Ectodermal cell (in vitro differentiated cells): ENCODE data around the gene SNED1.

Experiments used
- H3K27ac ChIP-seq: 2 replicates; pipeline ENCODE4 v1.7.0; 2013; ENCODE audit warnings: mild to moderate bottlenecking, low read depth, low read length; ENCODE audit not compliant: insufficient read depth, poor library complexity, severe bottlenecking
- H3K27me3 ChIP-seq: 2 replicates; pipeline ENCODE4 v1.7.0; 2013; ENCODE audit warnings: mild to moderate bottlenecking, low read length; ENCODE audit not compliant: insufficient read depth, control insufficient read depth, poor library complexity, severe bottlenecking
- H3K36me3 ChIP-seq: one replicate; pipeline ENCODE4 v1.7.0; 2013; ENCODE audit warnings: low read length; ENCODE audit not compliant: control insufficient read depth, insufficient read depth
- H3K4me1 ChIP-seq: one replicate; pipeline ENCODE4 v1.7.0; 2013; ENCODE audit warnings: low read length; ENCODE audit not compliant: control insufficient read depth, insufficient read depth
- H3K4me3 ChIP-seq: 2 replicates; pipeline ENCODE4 v1.7.0; 2013; ENCODE audit warnings: low read depth, low read length, control low read depth; ENCODE audit not compliant: insufficient read depth
- H3K9me3 ChIP-seq: 2 replicates; pipeline ENCODE4 v1.7.0; 2013; ENCODE audit warnings: mild to moderate bottlenecking, low read length, moderate library complexity; ENCODE audit not compliant: control insufficient read depth
- WGBS, 2 experiments: methylation state at CpG; one replicate each; pipeline ENCODE4 v1.1.7; 2013; ENCODE audit warnings: missing lambda C conversion rate in 2 of 2; 5-methylcytosine and 5-hydroxymethylcytosine counted together

Gene SNED1

GRCh38 chr2:241017228-241017940 is 19.0 kb downstream of the SNED1 start:
- no peak overlapping the region for H3K27ac ChIP-seq
- no peaks in the 10 kb centered on the region for H3K4me1 ChIP-seq
- H3K27me3 ChIP-seq = no peaks in the 10 kb centered on the region
- WGBS, 2 experiments = 95% methylated on average over 13 of the region's 13 CpGs
- H3K4me3 ChIP-seq = no peak overlapping the region
- no peaks in the 10 kb centered on the region for H3K36me3 ChIP-seq
- peaks cover 3% of the 10 kb centered on the region for H3K9me3 ChIP-seq

- no peaks in the 10 kb centered on the region for H3K27me3 ChIP-seq
- 92 to 93% methylated on average over 26 of the region's 26 CpGs for WGBS, 2 experiments
- H3K36me3 ChIP-seq = no peaks in the 10 kb centered on the region
- peaks cover 3% of the 10 kb centered on the region for H3K9me3 ChIP-seq
- no peak overlapping the region for H3K4me3 ChIP-seq
- no peak overlapping the region for H3K27ac ChIP-seq
- H3K4me1 ChIP-seq = no peaks in the 10 kb centered on the region
These were observed 19.9 kb downstream of the SNED1 start for GRCh38 chr2:241018051-241018891.

GRCh38 chr2:241019441-241020139 is 21.2 kb downstream of the SNED1 start:
- H3K4me1 ChIP-seq = no peaks in the 10 kb centered on the region
- no peak overlapping the region for H3K27ac ChIP-seq
- no peaks in the 10 kb centered on the region for H3K36me3 ChIP-seq
- no peaks in the 10 kb centered on the region for H3K27me3 ChIP-seq
- H3K9me3 ChIP-seq = peaks cover 3% of the 10 kb centered on the region
- 94 to 96% methylated on average over 20 of the region's 20 CpGs for WGBS, 2 experiments
- H3K4me3 ChIP-seq = no peak overlapping the region

- no peaks in the 10 kb centered on the region for H3K27me3 ChIP-seq
- H3K9me3 ChIP-seq = peaks cover 3% of the 10 kb centered on the region
- H3K27ac ChIP-seq = no peak overlapping the region
- H3K4me3 ChIP-seq = no peak overlapping the region
- no peaks in the 10 kb centered on the region for H3K4me1 ChIP-seq
- no peaks in the 10 kb centered on the region for H3K36me3 ChIP-seq
- WGBS, 2 experiments = 92 to 94% methylated on average over 10 of the region's 10 CpGs
These were observed 21.8 kb downstream of the SNED1 start for GRCh38 chr2:241020201-241020600.

- Histone ChIP-seq H3K4me1 (no peaks in the 10 kb centered on the region), H3K27me3 (no peaks in the 10 kb centered on the region), H3K9me3 (peaks cover 3% of the 10 kb centered on the region), H3K27ac (no peak overlapping the region), H3K36me3 (no peaks in the 10 kb centered on the region), H3K4me3 (no peak overlapping the region)
- 93% methylated on average over 8 of the region's 8 CpGs for WGBS, 2 experiments
These were observed 22.3 kb downstream of the SNED1 start for GRCh38 chr2:241020629-241021190.

GRCh38 chr2:241025639-241026038 is 27.2 kb downstream of the SNED1 start:
- H3K4me1 ChIP-seq = no peaks in the 10 kb centered on the region
- no peak overlapping the region for H3K4me3 ChIP-seq
- no peaks in the 10 kb centered on the region for H3K36me3 ChIP-seq
- H3K27ac ChIP-seq = no peak overlapping the region
- WGBS, 2 experiments = 31 to 38% methylated on average over 1 of the region's 1 CpG
- peaks cover 8% of the 10 kb centered on the region for H3K9me3 ChIP-seq
- H3K27me3 ChIP-seq = no peaks in the 10 kb centered on the region

- Histone ChIP-seq H3K36me3 (no peaks in the 10 kb centered on the region), H3K4me1 (no peaks in the 10 kb centered on the region), H3K27me3 (peaks cover under 1% of the 10 kb centered on the region), H3K4me3 (no peak overlapping the region), H3K27ac (no peak overlapping the region), H3K9me3 (peaks cover 5% of the 10 kb centered on the region)
- 89 to 90% methylated on average over 17 of the region's 17 CpGs for WGBS, 2 experiments
These were observed 31.3 kb downstream of the SNED1 start for GRCh38 chr2:241029599-241030332.

- Histone ChIP-seq H3K36me3 (no peaks in the 10 kb centered on the region), H3K27ac (no peak overlapping the region), H3K4me3 (no peak overlapping the region), H3K27me3 (peaks cover 6% of the 10 kb centered on the region), H3K9me3 (peaks cover 5% of the 10 kb centered on the region), H3K4me1 (no peaks in the 10 kb centered on the region)
- 95% methylated on average over 15 of the region's 15 CpGs for WGBS, 2 experiments
These were observed 31.9 kb downstream of the SNED1 start for GRCh38 chr2:241030333-241030680.

GRCh38 chr2:241030883-241031282 is 32.5 kb downstream of the SNED1 start:
- no peaks in the 10 kb centered on the region for H3K4me1 ChIP-seq
- H3K36me3 ChIP-seq = no peaks in the 10 kb centered on the region
- peaks cover 9% of the 10 kb centered on the region for H3K27me3 ChIP-seq
- no peak overlapping the region for H3K4me3 ChIP-seq
- peaks cover 5% of the 10 kb centered on the region for H3K9me3 ChIP-seq
- WGBS, 2 experiments = 89 to 95% methylated on average over 7 of the region's 7 CpGs
- no peak overlapping the region for H3K27ac ChIP-seq
